ENCODE results near the gene TRIM9. TPM values are rescaled to one million over a fixed set of nuclear protein-coding genes. Genes with fewer than 3 reads are reported as not detected.

The TRIM9 gene
- total and polyA plus RNA-seq, 2 experiments from 2014 or later: 4.4 to 6.2 TPM

DNA sequence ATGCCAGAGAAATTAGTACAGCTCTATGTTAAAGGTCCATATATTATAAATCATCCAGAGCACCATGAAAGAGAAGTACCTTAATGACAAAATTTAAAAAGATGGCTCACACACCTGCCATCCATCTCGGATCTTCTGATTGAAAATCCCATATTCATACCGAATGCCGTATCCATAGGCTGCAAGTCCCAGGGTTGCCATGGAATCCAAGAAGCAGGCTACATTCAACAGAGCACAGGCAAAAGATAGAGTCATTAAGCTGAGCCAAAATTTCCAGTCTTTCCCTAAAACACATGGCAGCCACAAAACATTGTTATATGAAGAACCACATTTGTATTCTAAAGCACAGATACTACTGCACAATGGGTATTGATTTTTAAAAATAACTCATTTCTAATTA, 163.3 kb downstream of the TRIM9 start (continued):
- TF ChIP-seq ETS1 (IDR thresholded peaks at IDR 0.05) (no peak), POLR2AphosphoS5 (IDR thresholded peaks at IDR 0.05; ENCODE audit: low read depth) (no peak), JUNB (IDR thresholded peaks at IDR 0.05; ENCODE audit: unreplicated experiment) (no peak), EZH2 (IDR thresholded peaks at IDR 0.05; ENCODE audit: low read depth, unreplicated experiment) (no peak), ZNF331 (CRISPR knock-in tag; IDR thresholded peaks at IDR 0.05; ENCODE audit: low read depth) (no peak)

- Histone ChIP-seq H2AFZ (no peak overlapping the region), H3K4me3 (no peak overlapping the region), H3K27ac (ENCODE audit: low read depth) (no peak overlapping the region), H3K36me3 (ENCODE audit: insufficient read depth) (peaks cover 31% of the 10 kb centered on the region), H3K4me1 (ENCODE audit: insufficient read depth) (peaks cover 7% of the 10 kb centered on the region; the same call in 1 of the 2 replicates), H3K27me3 (ENCODE audit: insufficient read depth) (no peaks in the 10 kb centered on the region), H3K9me2 (ENCODE audit: insufficient read depth) (no peaks in the 10 kb centered on the region), H3F3A (replicated peaks; ENCODE audit: low read depth) (no peaks in the 10 kb centered on the region), H3K79me2 (replicated peaks; ENCODE audit: insufficient read depth) (no peaks in the 10 kb centered on the region), H4K20me1 (replicated peaks; ENCODE audit: insufficient read depth) (peaks cover 5% of the 10 kb centered on the region), H3K4me2 (no peak overlapping the region)
- H3K4me3 Mint-ChIP-seq: no peak overlapping the region
- DNase-seq (ENCODE audit: low spot score): no peak
- peaks cover 3% of the 10 kb centered on the region for H3K27me3 Mint-ChIP-seq (ENCODE audit: insufficient read depth, low read depth, poor library complexity)
- no peak for ATAC-seq
- no peak overlapping the region for H3K27ac Mint-ChIP-seq
- peaks cover 5% of the 10 kb centered on the region; the same call in 2 of the 3 replicates for H3K36me3 Mint-ChIP-seq (ENCODE audit: low read depth)
- TF ChIP-seq, protein P1, sequence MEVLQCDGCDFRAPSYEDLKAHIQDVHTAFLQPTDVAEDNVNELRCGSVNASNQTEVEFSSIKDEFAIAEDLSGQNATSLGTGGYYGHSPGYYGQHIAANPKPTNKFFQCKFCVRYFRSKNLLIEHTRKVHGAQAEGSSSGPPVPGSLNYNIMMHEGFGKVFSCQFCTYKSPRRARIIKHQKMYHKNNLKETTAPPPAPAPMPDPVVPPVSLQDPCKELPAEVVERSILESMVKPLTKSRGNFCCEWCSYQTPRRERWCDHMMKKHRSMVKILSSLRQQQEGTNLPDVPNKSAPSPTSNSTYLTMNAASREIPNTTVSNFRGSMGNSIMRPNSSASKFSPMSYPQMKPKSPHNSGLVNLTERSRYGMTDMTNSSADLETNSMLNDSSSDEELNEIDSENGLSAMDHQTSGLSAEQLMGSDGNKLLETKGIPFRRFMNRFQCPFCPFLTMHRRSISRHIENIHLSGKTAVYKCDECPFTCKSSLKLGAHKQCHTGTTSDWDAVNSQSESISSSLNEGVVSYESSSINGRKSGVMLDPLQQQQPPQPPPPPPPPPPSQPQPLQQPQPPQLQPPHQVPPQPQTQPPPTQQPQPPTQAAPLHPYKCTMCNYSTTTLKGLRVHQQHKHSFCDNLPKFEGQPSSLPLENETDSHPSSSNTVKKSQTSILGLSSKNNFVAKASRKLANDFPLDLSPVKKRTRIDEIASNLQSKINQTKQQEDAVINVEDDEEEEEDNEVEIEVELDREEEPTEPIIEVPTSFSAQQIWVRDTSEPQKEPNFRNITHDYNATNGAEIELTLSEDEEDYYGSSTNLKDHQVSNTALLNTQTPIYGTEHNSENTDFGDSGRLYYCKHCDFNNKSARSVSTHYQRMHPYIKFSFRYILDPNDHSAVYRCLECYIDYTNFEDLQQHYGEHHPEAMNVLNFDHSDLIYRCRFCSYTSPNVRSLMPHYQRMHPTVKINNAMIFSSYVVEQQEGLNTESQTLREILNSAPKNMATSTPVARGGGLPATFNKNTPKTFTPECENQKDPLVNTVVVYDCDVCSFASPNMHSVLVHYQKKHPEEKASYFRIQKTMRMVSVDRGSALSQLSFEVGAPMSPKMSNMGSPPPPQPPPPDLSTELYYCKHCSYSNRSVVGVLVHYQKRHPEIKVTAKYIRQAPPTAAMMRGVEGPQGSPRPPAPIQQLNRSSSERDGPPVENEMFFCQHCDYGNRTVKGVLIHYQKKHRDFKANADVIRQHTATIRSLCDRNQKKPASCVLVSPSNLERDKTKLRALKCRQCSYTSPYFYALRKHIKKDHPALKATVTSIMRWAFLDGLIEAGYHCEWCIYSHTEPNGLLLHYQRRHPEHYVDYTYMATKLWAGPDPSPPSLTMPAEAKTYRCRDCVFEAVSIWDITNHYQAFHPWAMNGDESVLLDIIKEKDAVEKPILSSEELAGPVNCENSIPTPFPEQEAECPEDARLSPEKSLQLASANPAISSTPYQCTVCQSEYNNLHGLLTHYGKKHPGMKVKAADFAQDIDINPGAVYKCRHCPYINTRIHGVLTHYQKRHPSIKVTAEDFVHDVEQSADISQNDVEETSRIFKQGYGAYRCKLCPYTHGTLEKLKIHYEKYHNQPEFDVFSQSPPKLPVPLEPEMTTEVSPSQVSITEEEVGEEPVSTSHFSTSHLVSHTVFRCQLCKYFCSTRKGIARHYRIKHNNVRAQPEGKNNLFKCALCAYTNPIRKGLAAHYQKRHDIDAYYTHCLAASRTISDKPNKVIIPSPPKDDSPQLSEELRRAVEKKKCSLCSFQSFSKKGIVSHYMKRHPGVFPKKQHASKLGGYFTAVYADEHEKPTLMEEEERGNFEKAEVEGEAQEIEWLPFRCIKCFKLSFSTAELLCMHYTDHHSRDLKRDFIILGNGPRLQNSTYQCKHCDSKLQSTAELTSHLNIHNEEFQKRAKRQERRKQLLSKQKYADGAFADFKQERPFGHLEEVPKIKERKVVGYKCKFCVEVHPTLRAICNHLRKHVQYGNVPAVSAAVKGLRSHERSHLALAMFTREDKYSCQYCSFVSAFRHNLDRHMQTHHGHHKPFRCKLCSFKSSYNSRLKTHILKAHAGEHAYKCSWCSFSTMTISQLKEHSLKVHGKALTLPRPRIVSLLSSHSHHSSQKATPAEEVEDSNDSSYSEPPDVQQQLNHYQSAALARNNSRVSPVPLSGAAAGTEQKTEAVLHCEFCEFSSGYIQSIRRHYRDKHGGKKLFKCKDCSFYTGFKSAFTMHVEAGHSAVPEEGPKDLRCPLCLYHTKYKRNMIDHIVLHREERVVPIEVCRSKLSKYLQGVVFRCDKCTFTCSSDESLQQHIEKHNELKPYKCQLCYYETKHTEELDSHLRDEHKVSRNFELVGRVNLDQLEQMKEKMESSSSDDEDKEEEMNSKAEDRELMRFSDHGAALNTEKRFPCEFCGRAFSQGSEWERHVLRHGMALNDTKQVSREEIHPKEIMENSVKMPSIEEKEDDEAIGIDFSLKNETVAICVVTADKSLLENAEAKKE (CRISPR knock-in tag; IDR thresholded peaks at IDR 0.05): no peak
- no peak for TF ChIP-seq CREB1 (CRISPR knock-in tag; IDR thresholded peaks at IDR 0.05; ENCODE audit: low read depth)
- TF ChIP-seq POLR2AphosphoS5 (IDR thresholded peaks at IDR 0.05; ENCODE audit: low read depth): no peak
- no peak for TF ChIP-seq JUNB (IDR thresholded peaks at IDR 0.05; ENCODE audit: unreplicated experiment)
- TF ChIP-seq, protein P2, sequence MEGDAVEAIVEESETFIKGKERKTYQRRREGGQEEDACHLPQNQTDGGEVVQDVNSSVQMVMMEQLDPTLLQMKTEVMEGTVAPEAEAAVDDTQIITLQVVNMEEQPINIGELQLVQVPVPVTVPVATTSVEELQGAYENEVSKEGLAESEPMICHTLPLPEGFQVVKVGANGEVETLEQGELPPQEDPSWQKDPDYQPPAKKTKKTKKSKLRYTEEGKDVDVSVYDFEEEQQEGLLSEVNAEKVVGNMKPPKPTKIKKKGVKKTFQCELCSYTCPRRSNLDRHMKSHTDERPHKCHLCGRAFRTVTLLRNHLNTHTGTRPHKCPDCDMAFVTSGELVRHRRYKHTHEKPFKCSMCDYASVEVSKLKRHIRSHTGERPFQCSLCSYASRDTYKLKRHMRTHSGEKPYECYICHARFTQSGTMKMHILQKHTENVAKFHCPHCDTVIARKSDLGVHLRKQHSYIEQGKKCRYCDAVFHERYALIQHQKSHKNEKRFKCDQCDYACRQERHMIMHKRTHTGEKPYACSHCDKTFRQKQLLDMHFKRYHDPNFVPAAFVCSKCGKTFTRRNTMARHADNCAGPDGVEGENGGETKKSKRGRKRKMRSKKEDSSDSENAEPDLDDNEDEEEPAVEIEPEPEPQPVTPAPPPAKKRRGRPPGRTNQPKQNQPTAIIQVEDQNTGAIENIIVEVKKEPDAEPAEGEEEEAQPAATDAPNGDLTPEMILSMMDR (conservative IDR thresholded peaks at IDR 0.05; ENCODE audit: low read depth in 2 of 2): no peak
- no peak for TF ChIP-seq EZH2 (IDR thresholded peaks at IDR 0.05; ENCODE audit: low read depth, unreplicated experiment)
- TF ChIP-seq ZNF331 (CRISPR knock-in tag; IDR thresholded peaks at IDR 0.05; ENCODE audit: low read depth): no peak
- TF ChIP-seq NANOG (IDR thresholded peaks at IDR 0.05; ENCODE audit: borderline replicate concordance): no peak
- TF ChIP-seq ZNF114 (CRISPR knock-in tag; IDR thresholded peaks at IDR 0.05): no peak
- no peak for TF ChIP-seq STAT1 (IDR thresholded peaks at IDR 0.05; ENCODE audit: unreplicated experiment)
- peaks cover 8% of the 10 kb centered on the region; the same call in 2 of the 3 replicates for H3K4me1 Mint-ChIP-seq
- no peaks in the 10 kb centered on the region for H3K9me3 Mint-ChIP-seq
Observed at GRCh38 chr14:50929506-50929905, 165.4 kb downstream of the TRIM9 start.
